Activated effector memory CD4-positive, alpha-beta T cell treated with Interleukin-2 at 50 U/mL for 16 hours (primary cell): ENCODE data around the gene MRPS18C.
"Not testable (repeated sequence)": the region's sequence is repeated elsewhere in the genome, so short reads cannot be mapped to it uniquely, and the experiment has no call there.

Experiments used
- DNase-seq: peaks from one replicate; pipeline ENCODE4 v3.0.0-alpha.2; 2020

MRPS18C gene

GRCh38 chr4:83498187-83498586, 42.3 kb downstream of the MRPS18C start:
- no peak for DNase-seq

GRCh38 chr4:83501671-83502070, 45.8 kb downstream of the MRPS18C start:
- DNase-seq: not testable (repeated sequence)

- DNase-seq: peak; percentile 25
Observed at GRCh38 chr4:83503974-83504373, 48.1 kb downstream of the MRPS18C start.

GRCh38 chr4:83504503-83504902, 48.6 kb downstream of the MRPS18C start:
- no peak for DNase-seq

GRCh38 chr4:83504996-83505395, 49.1 kb downstream of the MRPS18C start:
- DNase-seq: no peak

GRCh38 chr4:83509156-83509585, 53.3 kb downstream of the MRPS18C start:
- DNase-seq: peak; percentile 19

- DNase-seq: no peak
Observed at GRCh38 chr4:83510442-83510841, 54.6 kb downstream of the MRPS18C start.
